ENCODE data around the gene CHTF18.

DNA sequence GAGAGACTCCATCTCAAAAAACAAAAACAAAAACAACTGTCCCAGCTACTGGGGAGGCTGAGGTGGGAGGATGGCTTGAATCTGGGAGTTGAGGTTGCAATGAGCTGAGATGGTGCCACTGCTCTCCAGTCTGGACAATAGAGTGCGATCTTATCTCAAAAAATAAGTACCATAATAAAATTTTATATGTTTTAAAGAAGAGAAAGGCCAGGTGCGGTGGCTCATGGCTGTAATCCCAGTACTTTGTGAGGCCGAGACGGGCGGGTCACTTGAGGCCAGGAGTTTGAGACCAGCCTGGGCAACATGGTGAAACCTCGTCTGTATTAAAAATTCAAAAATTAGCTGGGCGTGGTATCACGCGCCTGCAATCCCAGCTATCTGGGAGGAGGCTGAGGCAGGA, 11.6 kb upstream of the CHTF18 start:
- TF ChIP-seq, protein P1, sequence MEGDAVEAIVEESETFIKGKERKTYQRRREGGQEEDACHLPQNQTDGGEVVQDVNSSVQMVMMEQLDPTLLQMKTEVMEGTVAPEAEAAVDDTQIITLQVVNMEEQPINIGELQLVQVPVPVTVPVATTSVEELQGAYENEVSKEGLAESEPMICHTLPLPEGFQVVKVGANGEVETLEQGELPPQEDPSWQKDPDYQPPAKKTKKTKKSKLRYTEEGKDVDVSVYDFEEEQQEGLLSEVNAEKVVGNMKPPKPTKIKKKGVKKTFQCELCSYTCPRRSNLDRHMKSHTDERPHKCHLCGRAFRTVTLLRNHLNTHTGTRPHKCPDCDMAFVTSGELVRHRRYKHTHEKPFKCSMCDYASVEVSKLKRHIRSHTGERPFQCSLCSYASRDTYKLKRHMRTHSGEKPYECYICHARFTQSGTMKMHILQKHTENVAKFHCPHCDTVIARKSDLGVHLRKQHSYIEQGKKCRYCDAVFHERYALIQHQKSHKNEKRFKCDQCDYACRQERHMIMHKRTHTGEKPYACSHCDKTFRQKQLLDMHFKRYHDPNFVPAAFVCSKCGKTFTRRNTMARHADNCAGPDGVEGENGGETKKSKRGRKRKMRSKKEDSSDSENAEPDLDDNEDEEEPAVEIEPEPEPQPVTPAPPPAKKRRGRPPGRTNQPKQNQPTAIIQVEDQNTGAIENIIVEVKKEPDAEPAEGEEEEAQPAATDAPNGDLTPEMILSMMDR (conservative IDR thresholded peaks at IDR 0.05; ENCODE audit: low read length): no peak
- no peak for TF ChIP-seq EZH2phosphoT487 (IDR thresholded peaks at IDR 0.05; ENCODE audit: borderline replicate concordance, low read depth, low read length)

Data from OCI-LY7 (cell line).